A549 (cell line): ENCODE measurements around the gene NPTXR.

Source experiments
- BCL3 ChIP-seq: fragments of >200 bp; sonication (Bioruptor Twin); formaldehyde crosslinking; IDR thresholded peaks from 3 replicates; pipeline ENCODE4 v1.6.1; 2016
- CEBPB ChIP-seq, 2 experiments: fragments of >200 bp in 1 of 2; sonication (Bioruptor Twin) in 1 of 2; formaldehyde crosslinking in 1 of 2; IDR thresholded peaks; 2 replicates each; pipeline ENCODE4 v1.6.1; 2012 to 2016
- CTCF ChIP-seq: fragments of >200 bp; sonication (Bioruptor Twin); formaldehyde crosslinking; IDR thresholded peaks from 3 replicates; pipeline ENCODE4 v1.5.1; 2016
- EP300 ChIP-seq, 2 experiments: fragments of >200 bp; sonication (Bioruptor Twin); formaldehyde crosslinking; IDR thresholded peaks; 2 replicates in 1 of 2; 3 replicates in 1 of 2; pipeline ENCODE4 v1.6.1; 2016 to 2017
- FOSB ChIP-seq: fragments of 250-450 bp; sonication (Bioruptor Pico); IDR thresholded peaks from 2 replicates; pipeline ENCODE4 v1.5.0; 2020; ENCODE audit warnings: mild to moderate bottlenecking, moderate library complexity
- HDAC2 ChIP-seq: fragments of 200-600 bp; sonication (generic); IDR thresholded peaks from 2 replicates; pipeline ENCODE4 v1.6.1; 2016
- MAFK ChIP-seq: fragments of 450-650 bp; IDR thresholded peaks from 2 replicates; pipeline ENCODE4 v1.6.1; 2014; ENCODE audit not compliant: partially characterized antibody
- MYC ChIP-seq: IDR thresholded peaks from 2 replicates; pipeline ENCODE4 v1.6.1; 2012; ENCODE audit warnings: mild to moderate bottlenecking, inconsistent platforms, low read length, improper control_type of control experiment, borderline replicate concordance
- NPAS2 ChIP-seq: fragments of 250-450 bp; sonication (Bioruptor Pico); IDR thresholded peaks from 2 replicates; pipeline ENCODE4 v1.8.0; 2022; ENCODE audit warnings: mild to moderate bottlenecking, moderate library complexity, borderline replicate concordance
- POLR2A ChIP-seq: IDR thresholded peaks from 2 replicates; pipeline ENCODE4 v1.6.1; 2012; ENCODE audit warnings: mild to moderate bottlenecking, low read length
- REST ChIP-seq: fragments of 200-600 bp; sonication (generic); IDR thresholded peaks from 2 replicates; pipeline ENCODE4 v1.6.1; 2016; ENCODE audit warnings: antibody characterized with exemption, mild to moderate bottlenecking, moderate library complexity
- RFX5 ChIP-seq: fragments of 450-650 bp; IDR thresholded peaks from 2 replicates; pipeline ENCODE4 v1.7.1; 2014; ENCODE audit warnings: antibody characterized with exemption, mild to moderate bottlenecking, moderate library complexity
- SMC3 ChIP-seq: fragments of >200 bp; sonication (Bioruptor Twin); formaldehyde crosslinking; IDR thresholded peaks from 3 replicates; pipeline ENCODE4 v1.6.1; 2018; ENCODE audit warnings: inconsistent platforms
- TP53 ChIP-seq: fragments of 250-450 bp; sonication (Bioruptor Pico); IDR thresholded peaks from 2 replicates; pipeline ENCODE4 v1.5.0; 2021; ENCODE audit warnings: mild to moderate bottlenecking, moderate library complexity

GRCh38 chr22:38782402-38783094 is 61.3 kb downstream of the NPTXR start:
- no peak for TF ChIP-seq CTCF
- TF ChIP-seq SMC3 = no peak
- TF ChIP-seq MAFK = no peak
- no peak for TF ChIP-seq EP300 (IDR thresholded peaks at IDR 0.05)
- no peak for TF ChIP-seq MYC
- no peak for TF ChIP-seq HDAC2
- TF ChIP-seq RFX5 = no peak
- TF ChIP-seq NPAS2 = no peak
- TF ChIP-seq FOSB (CRISPR knock-in tag) = no peak
- TF ChIP-seq TP53 (CRISPR knock-in tag) = no peak
- TF ChIP-seq BCL3 = no peak
- no peak for TF ChIP-seq REST
- no peak for TF ChIP-seq POLR2A
- TF ChIP-seq CEBPB (IDR thresholded peaks at IDR 0.05) = no peak
